Ishikawa (cell line): ENCODE measurements around the gene PTPN11.

Experiments used
- CEBPB ChIP-seq: IDR thresholded peaks from 2 replicates; pipeline ENCODE4 v1.6.1; 2012
- CREB1 ChIP-seq: IDR thresholded peaks from 2 replicates; pipeline ENCODE4 v1.6.1; 2012; ENCODE audit warnings: low read depth
- EGR1 ChIP-seq: IDR thresholded peaks from 2 replicates; pipeline ENCODE4 v1.6.1; 2012
- FOXM1 ChIP-seq: IDR thresholded peaks from 2 replicates; pipeline ENCODE4 v1.6.1; 2012; ENCODE audit warnings: low read depth, borderline replicate concordance
- MAX ChIP-seq: IDR thresholded peaks from 2 replicates; pipeline ENCODE4 v1.6.1; 2012
- NFIC ChIP-seq: IDR thresholded peaks from 2 replicates; pipeline ENCODE4 v1.6.1; 2012
- RAD21 ChIP-seq: IDR thresholded peaks from 2 replicates; pipeline ENCODE4 v1.6.1; 2012; ENCODE audit warnings: low read depth
- REST ChIP-seq: IDR thresholded peaks from 2 replicates; pipeline ENCODE4 v1.6.1; 2012; ENCODE audit warnings: low read depth, mild to moderate bottlenecking
- TCF12 ChIP-seq: IDR thresholded peaks from 2 replicates; pipeline ENCODE4 v1.6.1; 2012; ENCODE audit warnings: low read depth
- TEAD4 ChIP-seq: IDR thresholded peaks from 2 replicates; pipeline ENCODE4 v1.6.1; 2012
- USF1 ChIP-seq: IDR thresholded peaks from 2 replicates; pipeline ENCODE4 v1.6.1; 2012
- YY1 ChIP-seq: IDR thresholded peaks from 2 replicates; pipeline ENCODE4 v1.6.1; 2012; ENCODE audit warnings: low read depth
- ZBTB7A ChIP-seq: IDR thresholded peaks from 2 replicates; pipeline ENCODE4 v1.6.1; 2012; ENCODE audit warnings: low read depth

- TF ChIP-seq CEBPB, result no peak
- no peak for TF ChIP-seq TEAD4
- TF ChIP-seq MAX, result no peak
- TF ChIP-seq REST, result no peak
- no peak for TF ChIP-seq ZBTB7A
- TF ChIP-seq RAD21, result no peak
- TF ChIP-seq FOXM1, result no peak
- no peak for TF ChIP-seq EGR1
- TF ChIP-seq USF1, result no peak
- TF ChIP-seq TCF12, result no peak
- no peak for TF ChIP-seq YY1
- TF ChIP-seq CREB1, result no peak
- TF ChIP-seq NFIC, result no peak
Observed at GRCh38 chr12:112524269-112524668, 105.5 kb downstream of the PTPN11 start.
